Panc1 (cell line): ENCODE results near the gene PTRH2. TPM values are rescaled to one million over a fixed set of nuclear protein-coding genes. Genes with fewer than 3 reads are reported as not detected.

Experiments used
- ATAC-seq: fragments of 200-7000 bp; cut with Tn5 transposase; 2 replicates; pipeline ENCODE4 v1.9.1; 2020; ENCODE audit warnings: mild to moderate bottlenecking, moderate library complexity
- BruUV-seq: library from RNA; stranded (reverse); fragments of 400-500 nt; replicated peaks from 2 replicates; lab custom pipeline; 2021; lab: Mats Ljungman, UMichigan
- CTCF ChIA-PET: fragments of 300-600 bp; sonication (Branson Sonifier 250); formaldehyde crosslinking; loops from one replicate; lab custom pipeline; 2022; ENCODE audit warnings: antibody characterized with exemption; lab: Charles Lee
- POLR2A ChIA-PET: fragments of 300-600 bp; sonication (Branson Sonifier 250); formaldehyde crosslinking; loops from one replicate; lab custom pipeline; 2022; ENCODE audit warnings: antibody characterized with exemption; lab: Charles Lee
- DNase-seq: peaks from one replicate; pipeline ENCODE4 v3.0.0-alpha.2; 2010; ENCODE audit warnings: low read depth, low spot score
- H3K27ac ChIP-seq: 2 replicates; pipeline ENCODE4 v1.5.1; 2011; ENCODE audit warnings: mild to moderate bottlenecking, low read length, inconsistent platforms
- H3K27me3 ChIP-seq: fragments of 200-500 bp; sonication (Bioruptor generic); 2 replicates; pipeline ENCODE4 v1.6.0; 2014; ENCODE audit warnings: low read length, inconsistent platforms; ENCODE audit not compliant: control insufficient read depth, insufficient read depth
- H3K36me3 ChIP-seq: fragments of 200-500 bp; sonication (Bioruptor generic); 2 replicates; pipeline ENCODE4 v1.5.1; 2014; ENCODE audit warnings: inconsistent platforms, mild to moderate bottlenecking, low read length, moderate library complexity; ENCODE audit not compliant: control insufficient read depth, insufficient read depth
- H3K4me1 ChIP-seq: 2 replicates; pipeline ENCODE4 v1.5.1; 2011; ENCODE audit warnings: inconsistent platforms, mild to moderate bottlenecking, low read length, moderate library complexity; ENCODE audit not compliant: control insufficient read depth, insufficient read depth
- H3K4me3 ChIP-seq, 2 experiments: 2 replicates each; pipeline ENCODE4 v1.5.1; 2011 to 2012; ENCODE audit warnings: low read depth in 2 of 2, low read length in 2 of 2, mild to moderate bottlenecking in 2 of 2, inconsistent platforms in 1 of 2, moderate library complexity in 1 of 2
- H3K9me3 ChIP-seq: fragments of 200-500 bp; sonication (Bioruptor generic); 2 replicates; pipeline ENCODE4 v1.5.1; 2014; ENCODE audit warnings: low read depth, mild to moderate bottlenecking, inconsistent platforms, low read length, moderate library complexity; ENCODE audit not compliant: control insufficient read depth, insufficient read depth
- CTCF ChIP-seq: fragments of 450-650 bp; IDR thresholded peaks from 2 replicates; pipeline ENCODE4 v1.5.1; 2017; ENCODE audit warnings: mild to moderate bottlenecking
- POLR2AphosphoS5 ChIP-seq: IDR thresholded peaks from 2 replicates; pipeline ENCODE4 v1.6.1; 2012; ENCODE audit warnings: mild to moderate bottlenecking, low read depth, low read length, moderate library complexity
- SIN3A ChIP-seq: IDR thresholded peaks from 2 replicates; pipeline ENCODE4 v1.6.1; 2012; ENCODE audit warnings: low read depth, mild to moderate bottlenecking, low read length, moderate library complexity, borderline replicate concordance; ENCODE audit not compliant: insufficient read depth
- TCF7L2 ChIP-seq: IDR thresholded peaks from 2 replicates; pipeline ENCODE4 v1.6.1; 2011; ENCODE audit warnings: mild to moderate bottlenecking, low read depth, low read length, inconsistent platforms
- in situ Hi-C: cut with HindIII; loops from 2 replicates; pipeline ENCODE4 v1.10.0; 2016; ENCODE audit warnings: low sequenced_read_pairs, low pct_unique_long_range_greater_than_20kb
- intact Hi-C: fragments of 100-400 bp; cut with micrococcal nuclease; formaldehyde crosslinking; loops from one replicate; pipeline ENCODE4 v1.10.0; 2022; ENCODE audit not compliant: unreplicated experiment
- total RNA-seq: library from RNA; stranded (reverse); gene quantifications from one replicate; pipeline ENCODE4 v1.2.1, GENCODE V29; 2021; ENCODE audit not compliant: unreplicated experiment
- TF ChIP-seq, protein P1 (sequence below), 2 experiments: IDR thresholded peaks; 2 replicates each; pipeline ENCODE4 v1.6.1; 2011 to 2012; ENCODE audit warnings: low read depth in 2 of 2, control low read depth in 1 of 2, low read length in 1 of 2, mild to moderate bottlenecking in 1 of 2, moderate library complexity in 1 of 2; ENCODE audit not compliant: insufficient read depth in 1 of 2

Gene PTRH2
- total RNA-seq, 1 experiment from 2014 or later, result 40.2 TPM

- H3K36me3 ChIP-seq, result peaks cover 12% of the 10 kb centered on the region; the same call in 1 of the 2 replicates
- H3K27me3 ChIP-seq, result no peaks in the 10 kb centered on the region
- in situ Hi-C loops (no loop called here), intact Hi-C loops (no loop called here)
- peaks cover 11% of the 10 kb centered on the region for H3K4me1 ChIP-seq
- no peak for TF ChIP-seq POLR2AphosphoS5
- no peak for TF ChIP-seq TCF7L2
- no peak for TF ChIP-seq SIN3A
- TF ChIP-seq, protein P1, sequence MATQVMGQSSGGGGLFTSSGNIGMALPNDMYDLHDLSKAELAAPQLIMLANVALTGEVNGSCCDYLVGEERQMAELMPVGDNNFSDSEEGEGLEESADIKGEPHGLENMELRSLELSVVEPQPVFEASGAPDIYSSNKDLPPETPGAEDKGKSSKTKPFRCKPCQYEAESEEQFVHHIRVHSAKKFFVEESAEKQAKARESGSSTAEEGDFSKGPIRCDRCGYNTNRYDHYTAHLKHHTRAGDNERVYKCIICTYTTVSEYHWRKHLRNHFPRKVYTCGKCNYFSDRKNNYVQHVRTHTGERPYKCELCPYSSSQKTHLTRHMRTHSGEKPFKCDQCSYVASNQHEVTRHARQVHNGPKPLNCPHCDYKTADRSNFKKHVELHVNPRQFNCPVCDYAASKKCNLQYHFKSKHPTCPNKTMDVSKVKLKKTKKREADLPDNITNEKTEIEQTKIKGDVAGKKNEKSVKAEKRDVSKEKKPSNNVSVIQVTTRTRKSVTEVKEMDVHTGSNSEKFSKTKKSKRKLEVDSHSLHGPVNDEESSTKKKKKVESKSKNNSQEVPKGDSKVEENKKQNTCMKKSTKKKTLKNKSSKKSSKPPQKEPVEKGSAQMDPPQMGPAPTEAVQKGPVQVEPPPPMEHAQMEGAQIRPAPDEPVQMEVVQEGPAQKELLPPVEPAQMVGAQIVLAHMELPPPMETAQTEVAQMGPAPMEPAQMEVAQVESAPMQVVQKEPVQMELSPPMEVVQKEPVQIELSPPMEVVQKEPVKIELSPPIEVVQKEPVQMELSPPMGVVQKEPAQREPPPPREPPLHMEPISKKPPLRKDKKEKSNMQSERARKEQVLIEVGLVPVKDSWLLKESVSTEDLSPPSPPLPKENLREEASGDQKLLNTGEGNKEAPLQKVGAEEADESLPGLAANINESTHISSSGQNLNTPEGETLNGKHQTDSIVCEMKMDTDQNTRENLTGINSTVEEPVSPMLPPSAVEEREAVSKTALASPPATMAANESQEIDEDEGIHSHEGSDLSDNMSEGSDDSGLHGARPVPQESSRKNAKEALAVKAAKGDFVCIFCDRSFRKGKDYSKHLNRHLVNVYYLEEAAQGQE (IDR thresholded peaks at IDR 0.05; ENCODE audit: insufficient read depth in 1 of 2, low read depth in 2 of 2, low read length in 1 of 2), result no peak
- TF ChIP-seq CTCF, result peak; percentile 71; the same call in 1 of the 2 replicates
- ChIA-PET POLR2A (interaction anchor here (0.7 kb wide), 3 partner anchors 104 to 153 kb away, joined by 3 to 4 read pairs (median 4); no protein-coding TSS in a partner anchor), CTCF (interaction anchor here (0.5 kb wide), 1 partner anchor 99 kb away, joined by 7 read pairs; no protein-coding TSS in a partner anchor)
- no peak for DNase-seq
- no peak overlapping the region for H3K4me3 ChIP-seq
- H3K9me3 ChIP-seq, result peaks cover 13% of the 10 kb centered on the region; the same call in 1 of the 2 replicates
- peak; percentile 71 for ATAC-seq
- H3K27ac ChIP-seq, result peak overlapping the region; percentile 49
- no TSS peak for BruUV-seq
Measured at GRCh38 chr17:59746849-59747445, 39.7 kb upstream of the PTRH2 start.

- in situ Hi-C loops, result no loop called here
Measured at GRCh38 chr17:59745040-59745439, 37.8 kb upstream of the PTRH2 start.

More at GRCh38 chr17:59745040-59745439, 37.8 kb upstream of the PTRH2 start:
- H3K36me3 ChIP-seq, result peaks cover 20% of the 10 kb centered on the region; the same call in 1 of the 2 replicates
- TF ChIP-seq SIN3A (no peak), TCF7L2 (no peak), POLR2AphosphoS5 (no peak), CTCF (no peak)
- TF ChIP-seq, protein P1 (IDR thresholded peaks at IDR 0.05; ENCODE audit: insufficient read depth in 1 of 2, low read depth in 2 of 2, low read length in 1 of 2), result no peak
- H3K4me3 ChIP-seq, result no peak overlapping the region
- no TSS peak for BruUV-seq
- peak overlapping the region; percentile 49 for H3K27ac ChIP-seq
- ChIA-PET CTCF (interaction anchor here (0.5 kb wide), 1 partner anchor 69 kb away, joined by 4 read pairs; no protein-coding TSS in a partner anchor), POLR2A (no interaction called here)
- intact Hi-C loops, result no loop called here
- DNase-seq, result no peak
- peaks cover 15% of the 10 kb centered on the region; the same call in 1 of the 2 replicates for H3K9me3 ChIP-seq
- ATAC-seq, result no peak
- peaks cover 5% of the 10 kb centered on the region; the same call in 1 of the 2 replicates for H3K4me1 ChIP-seq
- H3K27me3 ChIP-seq, result no peaks in the 10 kb centered on the region
